GM12865 (cell line): ENCODE data around the gene STARD4.

ENCODE experiments used
- DNase-seq: peaks from one replicate; pipeline ENCODE4 v3.0.0; 2010; ENCODE audit warnings: low read depth
- H3K4me3 ChIP-seq: 2 replicates; pipeline ENCODE4 v1.5.1; 2011; ENCODE audit warnings: mild to moderate bottlenecking, low read depth, low read length, control low read depth
- TF ChIP-seq, protein P1 (sequence below): IDR thresholded peaks from 2 replicates; pipeline ENCODE4 v1.5.1; 2011; ENCODE audit warnings: low read length, control low read depth, low read depth, inconsistent platforms; ENCODE audit not compliant: insufficient read depth; ENCODE audit errors: missing control alignments

STARD4 gene

GRCh38 chr5:111447099-111447498, 65.2 kb downstream of the STARD4 start:
- TF ChIP-seq, protein P1, sequence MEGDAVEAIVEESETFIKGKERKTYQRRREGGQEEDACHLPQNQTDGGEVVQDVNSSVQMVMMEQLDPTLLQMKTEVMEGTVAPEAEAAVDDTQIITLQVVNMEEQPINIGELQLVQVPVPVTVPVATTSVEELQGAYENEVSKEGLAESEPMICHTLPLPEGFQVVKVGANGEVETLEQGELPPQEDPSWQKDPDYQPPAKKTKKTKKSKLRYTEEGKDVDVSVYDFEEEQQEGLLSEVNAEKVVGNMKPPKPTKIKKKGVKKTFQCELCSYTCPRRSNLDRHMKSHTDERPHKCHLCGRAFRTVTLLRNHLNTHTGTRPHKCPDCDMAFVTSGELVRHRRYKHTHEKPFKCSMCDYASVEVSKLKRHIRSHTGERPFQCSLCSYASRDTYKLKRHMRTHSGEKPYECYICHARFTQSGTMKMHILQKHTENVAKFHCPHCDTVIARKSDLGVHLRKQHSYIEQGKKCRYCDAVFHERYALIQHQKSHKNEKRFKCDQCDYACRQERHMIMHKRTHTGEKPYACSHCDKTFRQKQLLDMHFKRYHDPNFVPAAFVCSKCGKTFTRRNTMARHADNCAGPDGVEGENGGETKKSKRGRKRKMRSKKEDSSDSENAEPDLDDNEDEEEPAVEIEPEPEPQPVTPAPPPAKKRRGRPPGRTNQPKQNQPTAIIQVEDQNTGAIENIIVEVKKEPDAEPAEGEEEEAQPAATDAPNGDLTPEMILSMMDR, result no peak
- H3K4me3 ChIP-seq, result no peak overlapping the region
- DNase-seq, result no peak
